ENCODE data around the gene ADAMTS12. TPM values are rescaled to one million over a fixed set of nuclear protein-coding genes. Genes with fewer than 3 reads are reported as not detected.
"Not testable (repeated sequence)": the region's sequence is repeated elsewhere in the genome, so short reads cannot be mapped to it uniquely, and the experiment has no call there.

Gene ADAMTS12
- total RNA-seq, 1 experiment from 2014 or later: 2.7 TPM

DNA sequence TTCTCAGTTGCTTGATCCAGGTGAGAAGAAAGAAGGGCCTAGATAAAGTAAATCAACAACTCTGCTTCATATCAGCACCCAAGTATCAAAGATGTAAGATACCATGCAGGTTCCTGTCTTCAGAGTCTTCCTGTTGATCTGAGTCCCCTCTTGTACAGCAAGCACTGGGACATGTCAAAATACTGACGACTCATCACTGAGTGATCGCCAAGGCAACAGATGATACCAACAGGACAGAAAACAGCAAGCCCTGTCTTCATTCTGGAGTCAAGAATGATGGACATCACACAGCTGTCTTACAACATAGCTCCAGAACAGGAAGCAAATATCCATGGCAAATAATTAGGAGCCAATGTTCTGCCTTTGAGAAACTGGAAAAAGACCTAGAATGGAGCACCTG, 367.3 kb downstream of the ADAMTS12 start:
- no peak overlapping the region for H3K4me3 ChIP-seq (ENCODE audit: insufficient read depth, low read depth, low read length)
- no peaks in the 10 kb centered on the region for H3K27me3 ChIP-seq (ENCODE audit: control insufficient read depth, insufficient read depth, low read length)
- DNase-seq: no peak
- H3K36me3 ChIP-seq (replicated peaks; ENCODE audit: control insufficient read depth, insufficient read depth, low read length): no peaks in the 10 kb centered on the region

DNA sequence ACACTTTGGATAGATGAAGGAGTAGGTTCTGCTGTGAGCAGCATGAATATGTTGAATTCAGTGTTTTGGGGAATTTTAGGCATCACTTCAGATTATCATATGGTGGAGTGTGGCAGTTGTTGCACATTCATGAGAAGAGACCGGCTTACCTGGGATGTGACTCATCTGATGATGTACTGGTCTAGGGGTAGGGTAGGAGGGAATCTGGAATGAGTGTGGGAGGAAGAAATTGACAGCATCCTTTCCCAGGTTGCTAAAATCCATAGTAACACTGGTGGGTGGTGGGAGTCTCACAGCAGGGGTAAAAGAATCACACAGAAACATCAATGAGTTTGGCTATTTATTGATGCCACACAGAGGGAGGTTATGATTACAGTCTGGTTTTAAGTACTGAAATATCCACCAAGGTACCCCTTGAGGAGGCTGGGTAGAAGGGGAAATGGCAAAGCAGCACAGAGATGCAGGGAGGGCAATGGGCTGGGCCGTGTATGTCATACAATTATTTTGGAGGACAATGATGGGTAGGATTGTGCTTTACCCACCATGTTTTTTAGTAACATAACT, 368.5 kb downstream of the ADAMTS12 start:
- no peaks in the 10 kb centered on the region for H3K36me3 ChIP-seq (replicated peaks; ENCODE audit: control insufficient read depth, insufficient read depth, low read length)
- no peaks in the 10 kb centered on the region for H3K27me3 ChIP-seq (ENCODE audit: control insufficient read depth, insufficient read depth, low read length)
- DNase-seq: no peak
- no peak overlapping the region for H3K4me3 ChIP-seq (ENCODE audit: insufficient read depth, low read depth, low read length)

DNA sequence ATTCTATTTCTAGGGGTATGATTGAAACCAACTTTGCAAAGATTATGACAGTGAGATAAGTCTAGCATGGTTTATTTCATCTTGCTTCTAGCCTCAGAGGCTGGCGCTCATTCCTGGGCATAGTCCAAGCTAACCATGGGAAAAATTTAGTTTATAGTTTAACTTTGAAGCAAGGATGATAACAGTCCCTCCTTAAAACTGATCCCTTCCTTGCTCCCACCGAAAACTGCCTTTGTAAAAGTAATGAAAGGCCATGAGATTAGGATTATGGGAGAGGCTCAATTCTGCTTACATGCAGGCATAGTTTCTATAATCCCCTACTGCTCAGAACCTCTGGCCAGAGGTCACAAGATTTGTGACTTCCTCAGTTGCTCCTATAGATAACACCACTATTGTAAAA, 375.4 kb downstream of the ADAMTS12 start:
- H3K36me3 ChIP-seq (replicated peaks; ENCODE audit: control insufficient read depth, insufficient read depth, low read length): no peaks in the 10 kb centered on the region
- no peaks in the 10 kb centered on the region for H3K27me3 ChIP-seq (ENCODE audit: control insufficient read depth, insufficient read depth, low read length)
- no peak for DNase-seq
- H3K4me3 ChIP-seq (ENCODE audit: insufficient read depth, low read depth, low read length): no peak overlapping the region

DNA sequence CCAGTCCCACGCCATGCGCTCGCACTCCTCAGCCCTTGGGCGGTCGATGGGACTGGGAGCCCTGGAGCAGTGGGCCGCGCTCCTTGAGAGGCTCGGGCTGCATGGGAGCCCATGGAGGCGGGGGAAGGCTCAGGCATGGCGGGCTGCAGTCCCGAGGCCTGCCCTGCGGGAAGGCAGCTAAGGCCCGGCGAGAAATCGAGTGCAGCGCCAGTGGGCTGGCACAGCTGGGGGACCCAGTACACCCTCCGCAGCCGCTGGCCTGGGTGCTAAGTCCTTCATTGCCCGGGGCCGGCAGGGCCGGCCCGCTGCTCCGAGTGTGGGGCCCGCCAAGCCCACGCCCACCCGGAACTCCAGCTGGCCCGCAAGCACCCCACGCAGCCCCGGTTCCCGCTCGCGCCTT, 376.4 kb downstream of the ADAMTS12 start:
- H3K4me3 ChIP-seq (ENCODE audit: insufficient read depth, low read depth, low read length); DNase-seq; H3K27me3 ChIP-seq (ENCODE audit: control insufficient read depth, insufficient read depth, low read length); H3K36me3 ChIP-seq (replicated peaks; ENCODE audit: control insufficient read depth, insufficient read depth, low read length): not testable (repeated sequence)

DNA sequence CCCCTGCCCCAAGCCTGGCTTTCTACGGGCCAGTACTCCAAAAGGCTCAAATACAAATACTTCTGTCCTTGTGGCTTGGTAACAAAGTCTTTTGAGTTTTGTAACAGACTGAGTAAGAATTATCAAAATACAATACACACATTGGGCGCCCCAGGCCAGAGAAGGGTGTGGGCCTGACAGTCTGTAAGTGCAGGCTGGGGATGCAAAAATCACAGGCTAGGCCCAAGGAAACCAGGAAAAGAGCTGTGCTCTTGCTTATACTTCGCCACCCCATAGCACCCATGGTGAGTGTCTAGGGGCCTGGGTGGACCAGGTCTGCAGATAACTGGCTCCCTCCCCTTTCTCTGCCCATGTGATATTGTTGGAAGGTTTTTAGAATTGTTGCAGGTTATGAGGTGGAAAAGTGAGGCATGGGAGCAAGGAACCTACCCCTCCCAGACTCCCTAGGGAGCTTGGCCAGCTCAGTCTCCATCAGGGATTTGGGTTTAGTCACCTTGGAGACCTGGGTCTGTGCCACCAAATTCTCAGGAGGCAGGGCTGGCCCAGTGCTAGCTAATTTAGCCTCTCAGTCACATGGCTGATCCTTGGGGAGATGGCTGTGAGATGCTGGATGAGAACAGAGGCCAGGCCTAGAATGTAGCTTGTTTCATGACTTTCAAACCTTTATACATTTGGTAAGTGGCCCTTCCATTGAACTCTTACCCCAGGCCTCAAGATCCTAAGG, 378.2 kb downstream of the ADAMTS12 start:
- H3K36me3 ChIP-seq (replicated peaks; ENCODE audit: control insufficient read depth, insufficient read depth, low read length): no peaks in the 10 kb centered on the region
- DNase-seq: no peak
- H3K4me3 ChIP-seq (ENCODE audit: insufficient read depth, low read depth, low read length): no peak overlapping the region
- no peaks in the 10 kb centered on the region for H3K27me3 ChIP-seq (ENCODE audit: control insufficient read depth, insufficient read depth, low read length)

DNA sequence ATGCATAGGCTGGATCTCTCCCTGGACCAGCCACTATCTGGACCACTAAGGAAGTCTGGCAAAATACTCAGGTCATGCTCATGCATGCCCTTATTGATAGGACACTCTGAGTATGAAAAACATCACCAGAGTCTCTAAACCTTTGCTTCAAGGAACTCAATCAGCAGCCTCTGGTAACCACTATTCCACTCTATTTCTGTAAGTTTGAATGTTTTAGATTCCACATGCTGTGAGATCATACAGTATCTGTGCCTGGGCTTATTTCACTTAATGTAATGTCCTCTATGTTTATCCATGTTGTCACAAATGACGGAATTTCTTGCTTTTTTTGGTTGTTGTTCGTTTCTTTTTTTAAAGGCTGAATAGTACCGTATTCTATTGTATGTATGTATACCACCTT, 382.8 kb downstream of the ADAMTS12 start:
- Histone ChIP-seq H3K4me3 (ENCODE audit: insufficient read depth, low read depth, low read length) (no peak overlapping the region), H3K36me3 (replicated peaks; ENCODE audit: control insufficient read depth, insufficient read depth, low read length) (no peaks in the 10 kb centered on the region), H3K27me3 (ENCODE audit: control insufficient read depth, insufficient read depth, low read length) (no peaks in the 10 kb centered on the region)
- no peak for DNase-seq

DNA sequence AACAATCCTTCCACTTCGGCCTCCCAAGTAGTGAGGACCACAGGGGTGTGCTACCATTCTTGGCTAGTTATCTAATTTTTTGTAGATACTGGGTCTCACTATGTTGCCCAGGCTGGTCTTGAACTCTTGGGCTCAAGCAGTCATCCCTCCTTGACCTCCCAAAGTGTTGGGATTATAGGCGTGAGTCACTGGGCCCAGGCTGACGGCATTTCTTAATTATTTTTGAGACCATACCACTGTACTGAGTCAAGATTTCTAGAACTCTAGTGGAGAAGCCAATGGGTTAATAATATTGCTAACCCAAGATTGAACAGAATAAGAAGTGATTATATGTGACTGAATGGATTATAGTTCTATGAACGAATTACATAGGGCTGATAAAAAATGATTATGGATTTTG, 384.4 kb downstream of the ADAMTS12 start:
- no peak for DNase-seq
- Histone ChIP-seq H3K4me3 (ENCODE audit: insufficient read depth, low read depth, low read length) (no peak overlapping the region), H3K36me3 (replicated peaks; ENCODE audit: control insufficient read depth, insufficient read depth, low read length) (no peaks in the 10 kb centered on the region), H3K27me3 (ENCODE audit: control insufficient read depth, insufficient read depth, low read length) (no peaks in the 10 kb centered on the region)

DNA sequence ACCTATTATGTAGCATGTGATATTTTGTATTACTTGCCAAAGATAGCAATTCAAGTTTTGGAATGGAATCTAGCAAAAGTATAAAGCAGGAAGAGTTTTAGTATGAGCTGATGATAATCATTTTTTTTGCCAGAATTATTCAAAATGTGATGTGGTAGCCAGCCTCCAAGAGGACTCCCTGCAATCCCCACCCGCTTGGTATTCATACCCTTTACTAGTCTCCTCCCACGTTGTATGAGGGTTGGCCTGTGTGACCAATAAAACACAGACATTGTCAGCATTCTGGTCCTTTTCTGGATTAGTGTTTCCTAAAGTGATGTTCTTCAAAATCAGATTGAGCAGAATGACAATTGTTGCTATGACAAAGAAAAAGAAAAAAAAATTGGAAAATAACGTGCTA, 387.2 kb downstream of the ADAMTS12 start:
- Histone ChIP-seq H3K36me3 (replicated peaks; ENCODE audit: control insufficient read depth, insufficient read depth, low read length) (no peaks in the 10 kb centered on the region), H3K4me3 (ENCODE audit: insufficient read depth, low read depth, low read length) (no peak overlapping the region), H3K27me3 (ENCODE audit: control insufficient read depth, insufficient read depth, low read length) (no peaks in the 10 kb centered on the region)
- DNase-seq: no peak

DNA sequence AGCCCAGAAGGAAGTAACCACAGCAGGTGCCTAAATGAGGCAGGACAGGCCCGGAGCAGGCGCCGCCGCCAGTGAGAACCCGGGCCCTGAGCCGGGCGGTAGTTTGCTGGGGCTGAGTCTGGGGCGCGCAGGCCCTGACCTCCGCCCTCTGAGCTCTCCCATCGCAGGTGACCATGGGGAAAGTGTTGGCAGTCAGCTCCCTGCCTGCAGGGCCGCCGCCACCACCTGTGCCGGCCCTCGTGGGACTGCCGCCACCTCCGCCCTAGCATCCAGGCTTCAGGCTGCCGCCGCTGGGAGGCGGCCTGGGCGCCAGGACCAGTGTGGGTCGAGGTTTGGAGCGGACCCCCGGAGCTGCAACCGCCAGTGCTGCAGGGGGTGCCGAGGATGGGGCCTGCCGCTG, 389.9 kb downstream of the ADAMTS12 start:
- peak; percentile 53 for DNase-seq
- Histone ChIP-seq H3K27me3 (ENCODE audit: control insufficient read depth, insufficient read depth, low read length) (no peaks in the 10 kb centered on the region), H3K36me3 (replicated peaks; ENCODE audit: control insufficient read depth, insufficient read depth, low read length) (no peaks in the 10 kb centered on the region), H3K4me3 (ENCODE audit: insufficient read depth, low read depth, low read length) (no peak overlapping the region)

DNA sequence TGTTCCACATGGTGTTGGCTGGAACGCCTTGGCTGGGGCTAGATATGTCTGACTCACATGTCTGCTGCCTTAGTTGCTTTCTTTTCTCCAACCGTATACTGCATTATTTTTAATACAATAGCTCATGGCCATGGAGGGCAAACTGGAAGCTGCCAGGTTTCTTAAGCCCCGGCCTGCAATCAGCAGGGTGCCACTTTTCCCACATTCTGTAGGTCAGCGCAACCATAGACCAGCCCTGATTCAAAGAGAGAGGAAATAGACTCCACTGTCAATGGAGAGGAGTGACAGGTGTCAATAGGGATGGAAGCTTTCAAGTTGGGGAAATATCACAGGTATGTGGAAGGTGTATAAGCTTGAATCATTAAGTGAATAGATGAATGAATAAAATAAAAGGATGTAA, 390.5 kb downstream of the ADAMTS12 start:
- no peaks in the 10 kb centered on the region for H3K36me3 ChIP-seq (replicated peaks; ENCODE audit: control insufficient read depth, insufficient read depth, low read length)
- H3K4me3 ChIP-seq (ENCODE audit: insufficient read depth, low read depth, low read length): no peak overlapping the region
- H3K27me3 ChIP-seq (ENCODE audit: control insufficient read depth, insufficient read depth, low read length): no peaks in the 10 kb centered on the region
- DNase-seq: peak; percentile 53

DNA sequence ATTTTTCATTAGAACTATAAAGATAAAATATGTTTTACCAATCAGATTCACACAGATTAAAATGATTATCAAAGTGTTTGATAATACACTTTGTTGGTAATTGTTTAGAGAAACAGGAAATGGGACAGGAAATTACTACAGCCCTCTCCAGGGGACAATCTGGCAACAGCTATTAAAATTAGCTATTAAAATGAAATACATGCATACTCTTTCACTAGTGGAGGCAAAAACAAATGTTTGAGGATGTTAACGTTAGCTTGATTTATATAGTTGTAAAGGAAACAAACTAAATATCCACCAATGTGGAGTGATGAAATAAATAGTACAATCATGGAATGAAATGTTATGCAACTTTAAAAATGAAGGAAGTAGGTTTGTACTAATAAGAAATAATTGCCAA, 397.3 kb downstream of the ADAMTS12 start:
- no peak overlapping the region for H3K4me3 ChIP-seq (ENCODE audit: insufficient read depth, low read depth, low read length)
- H3K36me3 ChIP-seq (replicated peaks; ENCODE audit: control insufficient read depth, insufficient read depth, low read length): no peaks in the 10 kb centered on the region
- no peaks in the 10 kb centered on the region for H3K27me3 ChIP-seq (ENCODE audit: control insufficient read depth, insufficient read depth, low read length)
- DNase-seq: no peak

DNA sequence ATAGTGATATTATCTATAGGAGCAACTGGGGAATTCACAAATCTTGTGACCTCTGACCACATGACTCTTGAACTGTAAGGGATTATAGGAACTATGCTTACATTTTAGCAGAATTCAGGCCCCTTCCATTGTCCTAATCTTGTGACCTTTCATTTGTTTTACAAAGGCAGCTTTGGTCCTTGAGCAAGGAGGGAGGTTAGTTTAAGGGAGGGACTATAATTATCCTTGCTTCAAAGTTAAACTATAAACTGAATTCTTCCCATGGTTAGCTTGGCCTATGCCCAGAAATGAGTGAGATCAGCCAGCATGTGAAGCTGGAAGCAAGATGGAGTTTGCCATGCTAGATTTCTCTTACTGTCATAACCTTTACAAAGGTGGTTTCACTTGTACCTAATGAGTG, 399.8 kb downstream of the ADAMTS12 start:
- H3K36me3 ChIP-seq (replicated peaks; ENCODE audit: control insufficient read depth, insufficient read depth, low read length): no peaks in the 10 kb centered on the region
- no peak overlapping the region for H3K4me3 ChIP-seq (ENCODE audit: insufficient read depth, low read depth, low read length)
- no peak for DNase-seq
- H3K27me3 ChIP-seq (ENCODE audit: control insufficient read depth, insufficient read depth, low read length): no peaks in the 10 kb centered on the region

DNA sequence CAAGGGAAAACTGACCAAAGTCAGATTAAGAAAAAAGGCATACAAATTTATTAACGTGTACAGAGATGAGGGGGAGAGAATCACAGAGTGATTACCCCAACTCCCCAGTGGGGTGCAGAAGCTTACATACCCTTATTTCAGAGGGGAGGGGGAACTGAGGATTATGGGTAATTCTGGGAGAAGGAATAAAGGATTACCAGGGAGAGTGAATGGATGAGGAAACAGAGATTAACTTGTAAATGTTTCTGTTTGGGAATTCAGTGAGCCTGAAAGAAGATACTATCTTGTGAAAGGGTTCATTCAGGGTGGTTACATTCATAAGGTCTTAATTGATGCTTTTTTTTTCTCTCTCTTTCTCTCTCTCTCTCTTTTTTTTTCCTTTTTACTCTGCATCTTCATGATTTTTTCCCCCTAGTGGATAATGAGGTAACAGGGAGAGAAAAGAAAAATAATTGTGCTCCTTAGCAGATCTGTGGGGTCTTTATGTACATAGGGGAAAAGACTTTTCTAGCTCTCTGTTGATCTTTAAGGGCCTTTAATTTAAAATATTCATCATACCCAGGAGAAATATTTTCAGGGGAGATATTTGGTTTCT, 401.6 kb downstream of the ADAMTS12 start:
- no peak for DNase-seq
- Histone ChIP-seq H3K4me3 (ENCODE audit: insufficient read depth, low read depth, low read length) (no peak overlapping the region), H3K36me3 (replicated peaks; ENCODE audit: control insufficient read depth, insufficient read depth, low read length) (no peaks in the 10 kb centered on the region), H3K27me3 (ENCODE audit: control insufficient read depth, insufficient read depth, low read length) (no peaks in the 10 kb centered on the region)

DNA sequence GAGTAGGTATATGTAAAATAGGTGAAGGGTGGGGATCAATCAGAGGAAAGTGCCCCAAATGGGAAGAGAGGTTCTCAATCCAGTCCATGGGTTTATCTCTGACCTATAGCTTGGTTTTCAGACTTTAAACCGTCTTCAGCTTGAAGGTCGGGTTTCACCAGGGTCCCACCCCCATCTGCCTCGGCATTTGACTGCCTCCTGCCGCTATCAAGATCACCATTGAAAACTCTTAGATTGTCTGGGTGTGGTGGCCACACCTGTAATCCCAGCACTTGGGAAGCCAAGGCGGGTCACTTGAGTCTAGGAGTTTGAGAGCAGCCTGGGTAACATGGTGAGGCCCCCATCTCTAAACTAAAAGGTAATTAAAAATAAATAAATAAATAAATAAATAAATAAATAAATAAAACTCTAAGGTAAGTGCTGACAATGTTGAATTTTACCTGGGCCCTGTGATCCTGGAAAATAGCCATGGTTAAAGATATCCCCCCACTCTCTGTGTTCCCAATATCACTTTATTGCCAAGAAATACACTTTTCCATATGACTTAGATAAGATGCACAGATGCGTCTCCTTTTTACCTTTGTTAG, 402.2 kb downstream of the ADAMTS12 start:
- no peak overlapping the region for H3K4me3 ChIP-seq (ENCODE audit: insufficient read depth, low read depth, low read length)
- no peaks in the 10 kb centered on the region for H3K27me3 ChIP-seq (ENCODE audit: control insufficient read depth, insufficient read depth, low read length)
- no peak for DNase-seq
- H3K36me3 ChIP-seq (replicated peaks; ENCODE audit: control insufficient read depth, insufficient read depth, low read length): no peaks in the 10 kb centered on the region
